IMR-90 (cell line): Measurements from ENCODE around the gene FHL2. TPM values are rescaled to one million over a fixed set of nuclear protein-coding genes. Genes with fewer than 3 reads are reported as not detected.

Experiments
- ATAC-seq: fragments of 200-7000 bp; cut with Tn5 transposase; 2 replicates; pipeline ENCODE4 v1.9.1; 2020; ENCODE audit warnings: low read depth, mild to moderate bottlenecking, moderate library complexity
- BruUV-seq: library from RNA; stranded (reverse); fragments of 400-500 nt; replicated peaks from 2 replicates; lab custom pipeline; 2021; lab: Mats Ljungman, UMichigan
- CTCF ChIA-PET: fragments of 300-600 bp; formaldehyde crosslinking; extraction: SDS; loops from one replicate; lab custom pipeline; 2021; ENCODE audit warnings: antibody characterized with exemption; lab: Yijun Ruan, JAX
- POLR2A ChIA-PET: fragments of 300-600 bp; sonication (Branson Sonifier 250); formaldehyde crosslinking; loops from one replicate; lab custom pipeline; 2022; ENCODE audit warnings: antibody characterized with exemption; ENCODE audit not compliant: unreplicated experiment; lab: Charles Lee
- DNase-seq: peaks from one replicate; pipeline ENCODE4 v3.0.0; 2013
- H2AFZ ChIP-seq: replicated peaks from 2 replicates; pipeline ENCODE3; 2013; ENCODE audit warnings: low read length, mild to moderate bottlenecking; ENCODE audit not compliant: poor library complexity
- H2AK5ac ChIP-seq: 2 replicates; pipeline ENCODE4 v1.6.1; 2013; ENCODE audit warnings: low read depth, low read length, inconsistent platforms
- H2AK9ac ChIP-seq: replicated peaks from 2 replicates; pipeline ENCODE3; 2013; ENCODE audit warnings: mild to moderate bottlenecking, low read depth, low read length, moderate library complexity; ENCODE audit not compliant: poor library complexity
- H2BK120ac ChIP-seq: 2 replicates; pipeline ENCODE4 v1.6.1; 2013; ENCODE audit warnings: low read depth, low read length, inconsistent platforms
- H2BK15ac ChIP-seq: 3 replicates; pipeline ENCODE4 v1.6.1; 2013; ENCODE audit warnings: low read depth, low read length, inconsistent platforms
- H2BK20ac ChIP-seq: 2 replicates; pipeline ENCODE4 v1.6.1; 2013; ENCODE audit warnings: low read depth, mild to moderate bottlenecking, inconsistent platforms, low read length, moderate library complexity
- H2BK5ac ChIP-seq: 2 replicates; pipeline ENCODE4 v1.6.1; 2013; ENCODE audit warnings: mild to moderate bottlenecking, low read depth, low read length, inconsistent platforms; ENCODE audit not compliant: poor library complexity, severe bottlenecking
- H3K14ac ChIP-seq: replicated peaks from 2 replicates; pipeline ENCODE4 v1.6.1; 2013; ENCODE audit warnings: low read depth, low read length, inconsistent platforms
- H3K18ac ChIP-seq: 2 replicates; pipeline ENCODE4 v1.6.1; 2013; ENCODE audit warnings: low read depth, low read length, control low read depth
- H3K23ac ChIP-seq: 2 replicates; pipeline ENCODE4 v1.6.1; 2013; ENCODE audit warnings: low read depth, low read length, inconsistent platforms
- H3K27ac ChIP-seq: 2 replicates; pipeline ENCODE4 v1.5.1; 2013; ENCODE audit warnings: mild to moderate bottlenecking, control low read depth, low read length; ENCODE audit not compliant: insufficient read depth
- H3K27me3 ChIP-seq: 2 replicates; pipeline ENCODE4 v1.6.1; 2013; ENCODE audit warnings: low read length; ENCODE audit not compliant: control insufficient read depth, insufficient read depth
- H3K36me3 ChIP-seq: 2 replicates; pipeline ENCODE4 v1.6.1; 2013; ENCODE audit warnings: low read length, mixed read lengths; ENCODE audit not compliant: control insufficient read depth, insufficient read depth
- H3K4ac ChIP-seq: 2 replicates; pipeline ENCODE4 v1.6.1; 2013; ENCODE audit warnings: low read depth, low read length, inconsistent platforms
- H3K4me1 ChIP-seq: 2 replicates; pipeline ENCODE4 v1.6.1; 2013; ENCODE audit warnings: low read length, mixed read lengths; ENCODE audit not compliant: control insufficient read depth, insufficient read depth
- H3K4me2 ChIP-seq: 2 replicates; pipeline ENCODE4 v1.6.1; 2013; ENCODE audit warnings: low read depth, mild to moderate bottlenecking, control low read depth, low read length, moderate library complexity
- H3K4me3 ChIP-seq: 2 replicates; pipeline ENCODE4 v1.5.1; 2013; ENCODE audit warnings: low read depth, mild to moderate bottlenecking, control low read depth, low read length, moderate library complexity; ENCODE audit not compliant: insufficient read depth
- H3K56ac ChIP-seq: 2 replicates; pipeline ENCODE4 v1.6.1; 2013; ENCODE audit warnings: low read length, inconsistent platforms; ENCODE audit not compliant: insufficient read depth; ENCODE audit errors: extremely low read depth
- H3K79me1 ChIP-seq, 2 experiments: 2 replicates each; pipeline ENCODE4 v1.6.1; 2013; ENCODE audit warnings: low read length in 2 of 2, inconsistent platforms in 1 of 2, low read depth in 1 of 2
- H3K9ac ChIP-seq: 2 replicates; pipeline ENCODE4 v1.6.1; 2013; ENCODE audit warnings: low read depth, low read length, control low read depth
- H3K9me1 ChIP-seq: 2 replicates; pipeline ENCODE4 v1.6.1; 2013; ENCODE audit warnings: low read length, inconsistent platforms; ENCODE audit not compliant: insufficient read depth
- H3K9me3 ChIP-seq: 2 replicates; pipeline ENCODE4 v1.6.1; 2013; ENCODE audit warnings: low read length; ENCODE audit not compliant: control insufficient read depth, insufficient read depth
- H4K20me1 ChIP-seq: 2 replicates; pipeline ENCODE4 v1.6.1; 2013; ENCODE audit warnings: low read length, inconsistent platforms; ENCODE audit not compliant: insufficient read depth
- H4K5ac ChIP-seq: 2 replicates; pipeline ENCODE4 v1.6.1; 2013; ENCODE audit warnings: mild to moderate bottlenecking, low read depth, low read length, control low read depth
- H4K8ac ChIP-seq, 2 experiments: 2 replicates each; pipeline ENCODE4 v1.6.1; 2013; ENCODE audit warnings: low read depth in 2 of 2, low read length in 2 of 2, control low read depth in 1 of 2, inconsistent platforms in 1 of 2
- H4K91ac ChIP-seq: 2 replicates; pipeline ENCODE4 v1.6.1; 2013; ENCODE audit warnings: low read depth, low read length, inconsistent platforms; ENCODE audit not compliant: insufficient read depth
- MAFK ChIP-seq: IDR thresholded peaks from 2 replicates; pipeline ENCODE4 v1.6.1; 2012; ENCODE audit warnings: low read depth, low read length, improper control_type of control experiment
- NFE2L2 ChIP-seq: fragments of 150-350 bp; IDR thresholded peaks from 2 replicates; pipeline ENCODE4 v1.6.1; 2016; ENCODE audit warnings: low read depth, mild to moderate bottlenecking, low read length
- WGBS, 2 experiments: methylation state at CpG; one replicate each; pipeline versions ENCODE4 v1.1.5 to v1.1.7; 2013; ENCODE audit warnings: missing lambda C conversion rate in 2 of 2; ENCODE audit not compliant: insufficient read length in 1 of 2; ENCODE audit errors: extremely low coverage in 2 of 2; 5-methylcytosine and 5-hydroxymethylcytosine counted together
- dilution Hi-C: fragments of 300-500 bp; cut with HindIII; formaldehyde crosslinking; loops from one replicate; pipeline ENCODE4 v1.14.3; 2018; ENCODE audit warnings: low sequenced_read_pairs; ENCODE audit not compliant: unreplicated experiment
- in situ Hi-C: fragments of 300-500 bp; cut with MboI; formaldehyde crosslinking; loops from 3 replicates; pipeline ENCODE4 v1.14.3; 2019; ENCODE audit warnings: low sequenced_read_pairs, inconsistent platforms, mixed read lengths
- intact Hi-C: fragments of 100-400 bp; cut with micrococcal nuclease; formaldehyde crosslinking; loops from 2 replicates; pipeline ENCODE4 v1.10.0; 2022
- polyA plus RNA-seq, 3 experiments: library from polyadenylated mRNA; depleted of rRNA; stranded (reverse); fragments of >200 nt; gene quantifications; 2 replicates each; pipeline ENCODE4 v1.2.3, GENCODE V29; 2012; ENCODE audit warnings: low replicate concordance in 1 of 3
- total RNA-seq: library from RNA; depleted of rRNA; stranded (reverse); fragments of >200 nt; gene quantifications from 2 replicates; pipeline ENCODE4 v1.2.3, GENCODE V29; 2012
- TF ChIP-seq, protein P1 (sequence below): conservative IDR thresholded peaks from 2 replicates; pipeline ENCODE4 v1.5.1; 2012; ENCODE audit warnings: mild to moderate bottlenecking, low read depth, low read length, improper control_type of control experiment
- TF ChIP-seq, protein P2 (sequence below): fragments of 150-350 bp; IDR thresholded peaks from 2 replicates; pipeline ENCODE4 v1.6.1; 2016; ENCODE audit warnings: low read depth, mild to moderate bottlenecking, low read length, moderate library complexity, borderline replicate concordance

The FHL2 gene
- total and polyA plus RNA-seq, 2 of the 4 experiments (the other 2 are of a cell fraction): 464 to 550 TPM

DNA sequence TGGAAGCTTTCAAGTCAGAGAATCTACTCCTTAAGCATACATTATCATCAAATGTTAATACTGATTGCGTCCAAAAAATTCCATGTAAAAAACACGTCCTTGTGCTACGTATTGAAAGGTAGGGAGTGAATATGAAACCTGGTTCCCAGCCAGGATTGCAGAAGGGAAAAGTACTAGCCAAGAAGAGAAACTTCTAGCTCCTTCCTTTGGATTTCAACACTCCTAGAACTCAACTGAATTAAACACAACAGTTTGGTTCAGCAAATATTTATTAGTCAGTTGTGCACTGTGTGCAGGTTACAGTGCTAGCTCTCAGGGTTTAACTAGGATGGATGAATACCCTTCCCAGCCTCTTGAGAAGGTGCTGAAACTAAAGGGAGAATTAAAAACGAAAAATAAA is 33.9 kb upstream of the FHL2 start:
- no peak overlapping the region; the same call in 1 of the 2 replicates for H2BK120ac ChIP-seq
- peaks cover 4% of the 10 kb centered on the region for H3K9me3 ChIP-seq
- H4K8ac ChIP-seq: no peak overlapping the region; a peak in 2 of 4 replicates
- H4K91ac ChIP-seq: peak overlapping the region; percentile 5; the same call in 1 of the 2 replicates
- H2AFZ ChIP-seq: no peak overlapping the region
- no TSS peak for BruUV-seq
- ATAC-seq: peak; percentile 21; the same call in 1 of the 2 replicates
- H2BK5ac ChIP-seq: no peak overlapping the region
- DNase-seq: peak; percentile 22
- H2AK9ac ChIP-seq: no peak overlapping the region
- intact Hi-C loops: no loop called here
- H3K4me2 ChIP-seq: peak overlapping the region; percentile 1; the same call in 1 of the 2 replicates
- no peak for TF ChIP-seq NFE2L2
- TF ChIP-seq, protein P1, sequence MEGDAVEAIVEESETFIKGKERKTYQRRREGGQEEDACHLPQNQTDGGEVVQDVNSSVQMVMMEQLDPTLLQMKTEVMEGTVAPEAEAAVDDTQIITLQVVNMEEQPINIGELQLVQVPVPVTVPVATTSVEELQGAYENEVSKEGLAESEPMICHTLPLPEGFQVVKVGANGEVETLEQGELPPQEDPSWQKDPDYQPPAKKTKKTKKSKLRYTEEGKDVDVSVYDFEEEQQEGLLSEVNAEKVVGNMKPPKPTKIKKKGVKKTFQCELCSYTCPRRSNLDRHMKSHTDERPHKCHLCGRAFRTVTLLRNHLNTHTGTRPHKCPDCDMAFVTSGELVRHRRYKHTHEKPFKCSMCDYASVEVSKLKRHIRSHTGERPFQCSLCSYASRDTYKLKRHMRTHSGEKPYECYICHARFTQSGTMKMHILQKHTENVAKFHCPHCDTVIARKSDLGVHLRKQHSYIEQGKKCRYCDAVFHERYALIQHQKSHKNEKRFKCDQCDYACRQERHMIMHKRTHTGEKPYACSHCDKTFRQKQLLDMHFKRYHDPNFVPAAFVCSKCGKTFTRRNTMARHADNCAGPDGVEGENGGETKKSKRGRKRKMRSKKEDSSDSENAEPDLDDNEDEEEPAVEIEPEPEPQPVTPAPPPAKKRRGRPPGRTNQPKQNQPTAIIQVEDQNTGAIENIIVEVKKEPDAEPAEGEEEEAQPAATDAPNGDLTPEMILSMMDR: no peak
- no peak for TF ChIP-seq MAFK
- TF ChIP-seq, protein P2, sequence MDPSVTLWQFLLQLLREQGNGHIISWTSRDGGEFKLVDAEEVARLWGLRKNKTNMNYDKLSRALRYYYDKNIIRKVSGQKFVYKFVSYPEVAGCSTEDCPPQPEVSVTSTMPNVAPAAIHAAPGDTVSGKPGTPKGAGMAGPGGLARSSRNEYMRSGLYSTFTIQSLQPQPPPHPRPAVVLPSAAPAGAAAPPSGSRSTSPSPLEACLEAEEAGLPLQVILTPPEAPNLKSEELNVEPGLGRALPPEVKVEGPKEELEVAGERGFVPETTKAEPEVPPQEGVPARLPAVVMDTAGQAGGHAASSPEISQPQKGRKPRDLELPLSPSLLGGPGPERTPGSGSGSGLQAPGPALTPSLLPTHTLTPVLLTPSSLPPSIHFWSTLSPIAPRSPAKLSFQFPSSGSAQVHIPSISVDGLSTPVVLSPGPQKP: no peak
- H3K4me1 ChIP-seq: peaks cover 12% of the 10 kb centered on the region; the same call in 1 of the 2 replicates
- no peak overlapping the region for H3K23ac ChIP-seq
- no peaks in the 10 kb centered on the region for H3K36me3 ChIP-seq
- dilution Hi-C loops: no loop called here
- no peak overlapping the region for H3K9ac ChIP-seq
- CTCF ChIA-PET: no interaction called here
- H3K56ac ChIP-seq: no peak overlapping the region
- H3K4ac ChIP-seq: no peak overlapping the region
- H3K27me3 ChIP-seq: peaks cover 10% of the 10 kb centered on the region
- no peak overlapping the region for H3K4me3 ChIP-seq
- POLR2A ChIA-PET: interaction anchor here (1.0 kb wide), 1 partner anchor 29 kb away, joined by 3 read pairs; no protein-coding TSS in a partner anchor
- no peak overlapping the region; the same call in 1 of the 2 replicates for H2BK20ac ChIP-seq
- no peaks in the 10 kb centered on the region for H3K9me1 ChIP-seq
- no peak overlapping the region for H3K27ac ChIP-seq
- peak overlapping the region; percentile 39; the same call in 1 of the 2 replicates for H4K5ac ChIP-seq
- peak overlapping the region; percentile 50; the same call in 1 of the 3 replicates for H2BK15ac ChIP-seq
- H2AK5ac ChIP-seq: no peak overlapping the region
- in situ Hi-C loops: no loop called here
- WGBS, 2 experiments: no CpG with 5 or more reads among the region's 4 CpGs
- H3K14ac ChIP-seq: no peak overlapping the region
- no peaks in the 10 kb centered on the region for H4K20me1 ChIP-seq
- no peaks in the 10 kb centered on the region for H3K79me1 ChIP-seq
- H3K18ac ChIP-seq: peak overlapping the region; percentile 52; the same call in 1 of the 2 replicates
